ENCODE results near the gene CCDC88B.

The CCDC88B gene

GRCh38 chr11:64330888-64331287 is 9.1 kb upstream of the CCDC88B start:
- no peak overlapping the region for H3K4me3 ChIP-seq (replicated peaks; ENCODE audit: low read depth, low read length)
- no peak for DNase-seq (ENCODE audit: low read depth)
- TF ChIP-seq CTCF (IDR thresholded peaks at IDR 0.05; ENCODE audit: low read length, missing control alignments) = no peak

DNA sequence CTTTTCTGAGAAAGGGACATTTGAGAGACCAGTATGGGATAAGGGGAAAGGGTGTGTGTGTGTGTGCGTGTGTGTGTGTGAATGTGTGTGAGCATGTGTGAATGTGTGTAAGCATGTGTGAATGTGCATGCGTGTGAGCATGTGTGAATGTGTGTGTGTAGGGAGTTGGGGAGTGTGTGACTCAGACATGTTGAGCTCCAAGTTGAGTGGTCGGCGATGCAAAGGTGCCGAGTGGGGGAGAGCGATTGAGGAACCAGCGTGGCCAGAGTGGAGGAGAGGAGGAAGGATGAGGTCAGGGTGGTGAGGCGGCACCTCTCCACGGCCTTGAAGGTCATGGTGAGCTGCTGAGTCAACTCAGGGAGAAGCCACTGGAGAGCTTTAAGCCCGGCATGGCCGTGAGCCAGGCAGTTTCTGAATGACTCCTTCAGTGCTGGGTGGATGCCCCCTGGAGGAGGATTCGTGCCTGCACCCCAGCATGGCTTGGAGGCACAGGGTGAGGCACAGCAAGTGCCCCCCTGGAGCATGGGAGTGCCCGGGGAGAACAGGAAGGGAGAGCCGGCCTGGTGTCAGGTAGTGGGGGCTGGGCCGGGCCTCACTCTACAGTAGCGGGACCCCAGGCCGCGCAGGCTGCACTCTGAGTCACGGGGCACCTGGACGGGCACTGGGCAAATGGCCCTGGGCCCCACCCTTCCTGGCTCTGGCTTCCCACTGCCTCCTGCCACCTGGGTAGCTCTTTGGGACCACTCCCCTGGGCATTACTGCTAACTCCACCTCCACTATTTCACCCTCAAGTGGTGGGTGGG is 8.2 kb upstream of the CCDC88B start:
- peak; percentile 77 for TF ChIP-seq CTCF (IDR thresholded peaks at IDR 0.05; ENCODE audit: low read length, missing control alignments)
- peak; percentile 85 for DNase-seq (ENCODE audit: low read depth)
- no peak overlapping the region for H3K4me3 ChIP-seq (replicated peaks; ENCODE audit: low read depth, low read length)

- no peak for DNase-seq (ENCODE audit: low read depth)
- no peak for TF ChIP-seq CTCF (IDR thresholded peaks at IDR 0.05; ENCODE audit: low read length, missing control alignments)
- H3K4me3 ChIP-seq (replicated peaks; ENCODE audit: low read depth, low read length) = no peak overlapping the region
Measured at GRCh38 chr11:64333556-64333955, 6.4 kb upstream of the CCDC88B start.

DNA sequence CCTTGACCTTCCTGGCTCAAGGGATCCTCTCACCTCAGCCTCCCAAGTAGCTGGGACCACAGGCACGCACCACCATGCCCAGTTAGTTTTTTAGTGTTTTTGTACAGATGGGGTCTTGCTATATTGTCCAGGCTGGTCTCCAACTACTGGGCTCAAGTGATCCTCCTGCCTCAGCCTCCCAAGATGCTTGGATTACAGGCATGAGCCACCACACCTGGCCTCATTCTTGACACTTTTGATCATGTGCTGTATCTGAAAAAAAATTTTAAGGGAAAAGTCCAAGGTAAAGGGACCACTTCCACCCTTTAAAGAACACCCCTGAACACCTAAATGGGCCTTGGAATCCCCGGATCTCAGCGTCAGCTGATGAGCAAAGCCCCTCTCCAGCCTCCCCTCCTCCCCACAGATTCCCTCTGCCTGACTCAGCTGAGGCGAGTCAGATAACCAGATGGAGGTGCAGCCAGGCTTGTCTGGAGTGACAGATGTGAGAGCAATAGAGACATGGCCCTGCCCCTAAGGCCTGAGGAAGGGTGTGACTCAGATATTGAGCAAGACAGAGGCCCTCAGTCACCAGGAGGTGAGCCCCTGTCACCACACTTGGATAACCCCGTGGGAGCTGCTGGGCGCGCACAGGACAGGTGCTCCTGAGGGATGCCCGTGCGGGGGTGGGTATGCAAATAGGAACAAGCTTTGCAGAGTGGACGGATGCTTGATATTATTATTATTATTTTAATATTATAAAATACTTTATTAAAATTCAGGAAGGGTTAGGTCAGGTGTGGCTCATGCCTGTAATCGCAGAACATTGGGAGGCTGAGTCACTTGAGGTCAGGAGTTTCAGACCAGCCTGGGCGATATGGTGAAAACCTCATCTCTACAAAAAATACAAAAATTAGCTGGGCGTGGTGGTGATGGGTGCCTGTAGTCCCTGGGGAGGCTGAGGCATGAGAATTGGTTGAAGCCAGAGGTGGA is 5.0 kb upstream of the CCDC88B start:
- H3K4me3 ChIP-seq (replicated peaks; ENCODE audit: low read depth, low read length) = no peak overlapping the region
- DNase-seq (ENCODE audit: low read depth) = peak; percentile 81
- no peak for TF ChIP-seq CTCF (IDR thresholded peaks at IDR 0.05; ENCODE audit: low read length, missing control alignments)

DNA sequence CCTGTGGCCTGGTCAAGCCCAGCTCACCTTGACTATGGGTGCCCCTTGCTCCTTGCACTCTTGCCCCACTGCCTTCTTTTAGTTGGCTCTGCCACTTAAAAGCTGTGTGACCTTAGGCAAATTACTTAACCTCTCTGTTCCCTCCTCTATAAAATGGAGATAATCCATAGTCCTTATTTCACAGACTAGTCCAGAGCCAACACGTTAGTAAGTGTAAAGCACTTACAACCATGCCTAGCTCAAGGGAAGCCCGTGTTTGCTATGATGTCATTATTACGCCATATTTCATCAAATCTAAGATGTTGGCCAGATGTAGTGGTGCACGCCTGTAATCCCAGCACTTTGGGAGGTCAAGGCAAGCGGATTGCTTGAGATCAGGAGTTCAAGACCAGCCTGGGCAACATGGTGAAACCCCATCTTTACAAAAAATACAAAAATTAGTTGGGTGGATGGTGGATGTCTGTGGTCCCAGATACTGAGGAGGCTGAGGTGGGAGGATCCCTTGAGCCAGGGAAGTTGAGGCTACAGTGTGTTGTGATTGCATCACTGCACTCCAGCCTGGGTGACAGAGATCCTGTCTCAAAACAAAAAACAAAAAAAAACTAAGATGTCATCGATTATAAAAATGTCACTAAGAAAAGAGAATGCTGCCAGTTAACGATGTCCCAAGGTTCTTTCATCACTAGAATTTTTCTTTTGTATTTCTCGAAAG is 2.3 kb upstream of the CCDC88B start:
- no peak overlapping the region for H3K4me3 ChIP-seq (replicated peaks; ENCODE audit: low read depth, low read length)
- no peak for TF ChIP-seq CTCF (IDR thresholded peaks at IDR 0.05; ENCODE audit: low read length, missing control alignments)
- DNase-seq (ENCODE audit: low read depth) = peak; percentile 22

DNA sequence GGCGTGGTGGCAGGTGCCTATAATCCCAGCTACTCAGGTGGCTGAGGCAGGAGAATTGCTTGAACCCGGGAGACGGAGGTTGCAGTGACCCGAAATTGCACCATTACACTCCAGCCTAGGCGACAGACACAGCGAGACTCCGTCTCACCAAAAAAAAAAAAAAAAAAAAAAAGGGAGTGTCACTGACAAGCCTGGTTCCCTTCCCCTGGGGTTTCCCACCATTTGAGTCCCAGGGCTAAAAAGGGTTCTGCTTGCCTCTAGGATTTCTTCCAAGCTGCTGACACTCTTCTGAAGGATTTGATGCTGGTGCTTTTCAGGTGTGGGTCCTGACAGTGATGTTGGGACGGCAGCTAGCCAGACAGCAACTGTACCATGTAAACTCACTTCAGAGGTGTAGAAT is 1.3 kb upstream of the CCDC88B start:
- no peak overlapping the region for H3K4me3 ChIP-seq (replicated peaks; ENCODE audit: low read depth, low read length)
- DNase-seq (ENCODE audit: low read depth) = no peak
- TF ChIP-seq CTCF (IDR thresholded peaks at IDR 0.05; ENCODE audit: low read length, missing control alignments) = no peak
